HepG2 (cell line): ENCODE measurements around the gene ZNF585A. TPM values are rescaled to one million over a fixed set of nuclear protein-coding genes. Genes with fewer than 3 reads are reported as not detected.

ENCODE experiments used
- BCL6 ChIP-seq: IDR thresholded peaks from 2 replicates; pipeline ENCODE4 v1.6.1; 2016; ENCODE audit warnings: missing genetic modification reagents, missing compliant biosample characterization
- E2F5 ChIP-seq: sonication (generic); formaldehyde crosslinking; conservative IDR thresholded peaks from 2 replicates; pipeline ENCODE4 v1.4.0; 2020; ENCODE audit warnings: missing genetic modification reagents
- ELF1 ChIP-seq: sonication (generic); formaldehyde crosslinking; IDR thresholded peaks from 2 replicates; pipeline ENCODE4 v1.4.0; 2020; ENCODE audit warnings: missing genetic modification reagents
- ISL2 ChIP-seq: sonication (generic); formaldehyde crosslinking; IDR thresholded peaks from 2 replicates; pipeline ENCODE4 v1.5.0; 2020; ENCODE audit warnings: missing genetic modification reagents
- PPARG ChIP-seq: conservative IDR thresholded peaks from 2 replicates; pipeline ENCODE4 v1.6.1; 2016; ENCODE audit warnings: missing biosample characterization, missing genetic modification reagents
- RFX1 ChIP-seq: fragments of 450-650 bp; IDR thresholded peaks from 2 replicates; pipeline ENCODE4 v1.6.1; 2017
- SP5 ChIP-seq: IDR thresholded peaks from 2 replicates; pipeline ENCODE4 v1.6.1; 2016; ENCODE audit warnings: low read depth, borderline replicate concordance
- ZFYVE20 ChIP-seq: sonication (generic); formaldehyde crosslinking; IDR thresholded peaks from 2 replicates; pipeline ENCODE4 v1.8.0; 2023; ENCODE audit warnings: low read depth, mild to moderate bottlenecking, moderate library complexity, missing genetic modification reagents, borderline replicate concordance
- ZMYM3 ChIP-seq: sonication (generic); formaldehyde crosslinking; IDR thresholded peaks from 2 replicates; pipeline ENCODE4 v1.5.1; 2020; ENCODE audit warnings: mild to moderate bottlenecking, missing genetic modification reagents
- ZNF33B ChIP-seq: sonication (generic); formaldehyde crosslinking; IDR thresholded peaks from 2 replicates; pipeline ENCODE4 v1.5.1; 2020; ENCODE audit warnings: mild to moderate bottlenecking, missing genetic modification reagents
- ZNF430 ChIP-seq: sonication (generic); formaldehyde crosslinking; IDR thresholded peaks from 2 replicates; pipeline ENCODE4 v1.9.0; 2021; ENCODE audit warnings: mild to moderate bottlenecking, missing genetic modification reagents
- ZNF556 ChIP-seq: sonication (generic); formaldehyde crosslinking; IDR thresholded peaks from 2 replicates; pipeline ENCODE4 v1.4.0; 2020; ENCODE audit warnings: mild to moderate bottlenecking, missing genetic modification reagents, borderline replicate concordance
- ZNF576 ChIP-seq: sonication (generic); formaldehyde crosslinking; IDR thresholded peaks from 2 replicates; pipeline ENCODE4 v1.4.0; 2020; ENCODE audit warnings: mild to moderate bottlenecking, missing genetic modification reagents
- ZNF768 ChIP-seq: sonication (generic); formaldehyde crosslinking; IDR thresholded peaks from 2 replicates; pipeline ENCODE4 v1.4.0; 2020; ENCODE audit warnings: missing genetic modification reagents
- ZNF883 ChIP-seq: sonication (generic); formaldehyde crosslinking; IDR thresholded peaks from 2 replicates; pipeline ENCODE4 v1.5.1; 2020; ENCODE audit warnings: mild to moderate bottlenecking, missing genetic modification reagents; ENCODE audit errors: not compliant biosample characterization
- polyA plus RNA-seq, 8 experiments: library from polyadenylated mRNA; depleted of rRNA in 3 of 8; stranded (reverse) in 7 of 8; unstranded in 1 of 8; fragments of >200 nt; fragmentation: Illumina TruSeq in 4 of 8; extraction: Trizol in 4 of 8; gene quantifications; 2 replicates each; pipeline versions ENCODE4 v1.2.1 to v1.2.3, GENCODE V29; 2011 to 2016; ENCODE audit warnings: low read depth in 4 of 8, missing spikeins in 1 of 8, mixed read lengths in 1 of 8; ENCODE audit not compliant: insufficient read depth in 1 of 8
- total RNA-seq, 5 experiments: library from RNA; depleted of rRNA; stranded (reverse); fragments of >200 nt; fragmentation: Illumina TruSeq; extraction: Trizol; gene quantifications; 2 replicates each; pipeline ENCODE4 v1.2.3, GENCODE V29; 2016; ENCODE audit warnings: low read depth in 1 of 5
- TF ChIP-seq, protein P1 (sequence below): sonication (generic); formaldehyde crosslinking; IDR thresholded peaks from 2 replicates; pipeline ENCODE4 v1.8.1; 2023; ENCODE audit warnings: mild to moderate bottlenecking, moderate library complexity, missing genetic modification reagents
- TF ChIP-seq, protein P2 (sequence below): sonication (generic); formaldehyde crosslinking; IDR thresholded peaks from 2 replicates; pipeline ENCODE4 v1.4.0; 2020; ENCODE audit warnings: missing genetic modification reagents, borderline replicate concordance
- TF ChIP-seq, protein P3 (sequence below): sonication (generic); formaldehyde crosslinking; IDR thresholded peaks from 2 replicates; pipeline ENCODE4 v1.4.0; 2020; ENCODE audit warnings: missing genetic modification reagents

Gene ZNF585A
- total and polyA plus RNA-seq, 2 of the 13 experiments (the other 11 are each of a cell fraction or from before 2014, with no cell fraction given) = 7.1 to 8.5 TPM

- TF ChIP-seq, protein P1, sequence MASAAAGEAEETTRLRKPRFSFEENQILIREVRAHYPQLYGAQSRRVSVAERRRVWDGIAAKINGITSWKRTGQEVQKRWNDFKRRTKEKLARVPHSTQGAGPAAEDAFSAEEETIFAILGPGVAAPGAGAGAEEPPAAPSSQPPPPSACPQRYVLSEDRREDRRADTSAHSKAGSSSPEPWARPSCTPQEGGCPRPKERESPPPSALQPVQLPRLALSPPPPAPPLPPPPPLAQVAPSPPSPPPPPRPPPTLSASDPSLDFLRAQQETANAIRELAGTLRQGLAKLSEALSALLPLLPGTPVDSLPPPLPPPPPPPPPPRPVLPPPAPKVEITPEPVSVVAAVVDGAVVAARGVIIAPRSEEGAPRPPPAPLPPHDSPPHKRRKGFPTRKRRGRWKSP (CRISPR knock-in tag) = peak; percentile 76; the same call in 1 of the 2 replicates
- peak; percentile 62 for TF ChIP-seq ZNF430 (CRISPR knock-in tag)
- peak; percentile 72 for TF ChIP-seq ZNF883
- TF ChIP-seq SP5 (CRISPR knock-in tag) = no peak
- no peak for TF ChIP-seq ISL2
- TF ChIP-seq, protein P2, sequence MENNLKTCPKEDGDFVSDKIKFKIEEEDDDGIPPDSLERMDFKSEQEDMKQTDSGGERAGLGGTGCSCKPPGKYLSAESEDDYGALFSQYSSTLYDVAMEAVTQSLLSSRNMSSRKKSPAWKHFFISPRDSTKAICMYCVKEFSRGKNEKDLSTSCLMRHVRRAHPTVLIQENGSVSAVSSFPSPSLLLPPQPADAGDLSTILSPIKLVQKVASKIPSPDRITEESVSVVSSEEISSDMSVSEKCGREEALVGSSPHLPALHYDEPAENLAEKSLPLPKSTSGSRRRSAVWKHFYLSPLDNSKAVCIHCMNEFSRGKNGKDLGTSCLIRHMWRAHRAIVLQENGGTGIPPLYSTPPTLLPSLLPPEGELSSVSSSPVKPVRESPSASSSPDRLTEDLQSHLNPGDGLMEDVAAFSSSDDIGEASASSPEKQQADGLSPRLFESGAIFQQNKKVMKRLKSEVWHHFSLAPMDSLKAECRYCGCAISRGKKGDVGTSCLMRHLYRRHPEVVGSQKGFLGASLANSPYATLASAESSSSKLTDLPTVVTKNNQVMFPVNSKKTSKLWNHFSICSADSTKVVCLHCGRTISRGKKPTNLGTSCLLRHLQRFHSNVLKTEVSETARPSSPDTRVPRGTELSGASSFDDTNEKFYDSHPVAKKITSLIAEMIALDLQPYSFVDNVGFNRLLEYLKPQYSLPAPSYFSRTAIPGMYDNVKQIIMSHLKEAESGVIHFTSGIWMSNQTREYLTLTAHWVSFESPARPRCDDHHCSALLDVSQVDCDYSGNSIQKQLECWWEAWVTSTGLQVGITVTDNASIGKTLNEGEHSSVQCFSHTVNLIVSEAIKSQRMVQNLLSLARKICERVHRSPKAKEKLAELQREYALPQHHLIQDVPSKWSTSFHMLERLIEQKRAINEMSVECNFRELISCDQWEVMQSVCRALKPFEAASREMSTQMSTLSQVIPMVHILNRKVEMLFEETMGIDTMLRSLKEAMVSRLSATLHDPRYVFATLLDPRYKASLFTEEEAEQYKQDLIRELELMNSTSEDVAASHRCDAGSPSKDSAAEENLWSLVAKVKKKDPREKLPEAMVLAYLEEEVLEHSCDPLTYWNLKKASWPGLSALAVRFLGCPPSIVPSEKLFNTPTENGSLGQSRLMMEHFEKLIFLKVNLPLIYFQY (CRISPR knock-in tag) = no peak; the same call in 1 of the 2 replicates
- no peak for TF ChIP-seq RFX1
- no peak for TF ChIP-seq ZNF556 (CRISPR knock-in tag)
- TF ChIP-seq ZFYVE20 (CRISPR knock-in tag) = no peak
- TF ChIP-seq E2F5 (CRISPR knock-in tag) = peak; percentile 51; the same call in 1 of the 2 replicates
- TF ChIP-seq ZNF33B (CRISPR knock-in tag) = peak; percentile 67
- no peak for TF ChIP-seq PPARG
- TF ChIP-seq ZNF576 (CRISPR knock-in tag) = no peak
- TF ChIP-seq ZMYM3 (CRISPR knock-in tag) = peak; percentile 38; the same call in 1 of the 2 replicates
- TF ChIP-seq, protein P3, sequence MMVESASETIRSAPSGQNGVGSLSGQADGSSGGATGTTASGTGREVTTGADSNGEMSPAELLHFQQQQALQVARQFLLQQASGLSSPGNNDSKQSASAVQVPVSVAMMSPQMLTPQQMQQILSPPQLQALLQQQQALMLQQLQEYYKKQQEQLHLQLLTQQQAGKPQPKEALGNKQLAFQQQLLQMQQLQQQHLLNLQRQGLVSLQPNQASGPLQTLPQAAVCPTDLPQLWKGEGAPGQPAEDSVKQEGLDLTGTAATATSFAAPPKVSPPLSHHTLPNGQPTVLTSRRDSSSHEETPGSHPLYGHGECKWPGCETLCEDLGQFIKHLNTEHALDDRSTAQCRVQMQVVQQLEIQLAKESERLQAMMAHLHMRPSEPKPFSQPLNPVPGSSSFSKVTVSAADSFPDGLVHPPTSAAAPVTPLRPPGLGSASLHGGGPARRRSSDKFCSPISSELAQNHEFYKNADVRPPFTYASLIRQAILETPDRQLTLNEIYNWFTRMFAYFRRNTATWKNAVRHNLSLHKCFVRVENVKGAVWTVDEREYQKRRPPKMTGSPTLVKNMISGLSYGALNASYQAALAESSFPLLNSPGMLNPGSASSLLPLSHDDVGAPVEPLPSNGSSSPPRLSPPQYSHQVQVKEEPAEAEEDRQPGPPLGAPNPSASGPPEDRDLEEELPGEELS (CRISPR knock-in tag) = peak; percentile 18; the same call in 1 of the 2 replicates
- no peak; the same call in 1 of the 2 replicates for TF ChIP-seq BCL6 (CRISPR knock-in tag)
- TF ChIP-seq ZNF768 (CRISPR knock-in tag) = 0 out of 2 replicates have a peak, but pooled peaks have one; percentile 15
- peak; percentile 94 for TF ChIP-seq ELF1
Measured at GRCh38 chr19:37217775-37218591, 45.5 kb upstream of the ZNF585A start, which contains the start of gene ZNF383 (continued).
